Measurements from ENCODE around the gene GZMM. TPM values are rescaled to one million over a fixed set of nuclear protein-coding genes. Genes with fewer than 3 reads are reported as not detected.

The GZMM gene
- total and polyA plus RNA-seq, 8 donors = 0.28 to 0.38 (median 0.34) TPM; not detected in 2

DNA sequence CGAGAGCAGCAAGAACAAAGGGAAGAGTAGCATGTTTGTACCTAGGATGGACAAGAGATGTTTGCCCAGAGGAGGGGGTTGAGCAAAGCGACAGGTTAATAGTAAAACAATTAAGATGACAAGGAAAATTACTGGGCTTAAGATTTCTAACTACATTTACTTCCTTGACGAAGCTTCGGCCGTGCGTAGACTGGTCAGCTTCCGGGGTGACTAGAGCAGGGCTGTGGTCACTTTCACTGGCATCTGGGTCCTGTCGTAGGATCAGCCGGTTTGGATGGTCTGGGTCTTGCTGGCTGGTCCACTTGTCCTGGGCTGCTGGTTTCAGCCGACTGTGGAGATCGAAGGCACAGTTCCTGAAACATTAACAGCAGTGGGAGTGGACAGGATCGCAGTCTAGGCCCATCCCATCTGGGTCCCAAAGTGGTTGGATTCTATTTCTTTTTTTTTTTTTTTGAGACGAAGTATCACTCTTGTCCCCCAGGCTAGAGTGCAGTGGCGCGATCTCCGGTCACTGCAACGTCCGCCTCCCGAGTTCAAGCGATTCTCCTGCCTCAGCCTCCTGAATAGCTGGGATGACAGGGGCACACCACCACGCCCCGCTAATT is 23.5 kb downstream of the GZMM start:
- 89 to 94% methylated on average over 20 to 21 of the region's 22 CpGs for WGBS, 2 donors
- no peak overlapping the region for H3K4me3 ChIP-seq
- TF ChIP-seq, protein P1, sequence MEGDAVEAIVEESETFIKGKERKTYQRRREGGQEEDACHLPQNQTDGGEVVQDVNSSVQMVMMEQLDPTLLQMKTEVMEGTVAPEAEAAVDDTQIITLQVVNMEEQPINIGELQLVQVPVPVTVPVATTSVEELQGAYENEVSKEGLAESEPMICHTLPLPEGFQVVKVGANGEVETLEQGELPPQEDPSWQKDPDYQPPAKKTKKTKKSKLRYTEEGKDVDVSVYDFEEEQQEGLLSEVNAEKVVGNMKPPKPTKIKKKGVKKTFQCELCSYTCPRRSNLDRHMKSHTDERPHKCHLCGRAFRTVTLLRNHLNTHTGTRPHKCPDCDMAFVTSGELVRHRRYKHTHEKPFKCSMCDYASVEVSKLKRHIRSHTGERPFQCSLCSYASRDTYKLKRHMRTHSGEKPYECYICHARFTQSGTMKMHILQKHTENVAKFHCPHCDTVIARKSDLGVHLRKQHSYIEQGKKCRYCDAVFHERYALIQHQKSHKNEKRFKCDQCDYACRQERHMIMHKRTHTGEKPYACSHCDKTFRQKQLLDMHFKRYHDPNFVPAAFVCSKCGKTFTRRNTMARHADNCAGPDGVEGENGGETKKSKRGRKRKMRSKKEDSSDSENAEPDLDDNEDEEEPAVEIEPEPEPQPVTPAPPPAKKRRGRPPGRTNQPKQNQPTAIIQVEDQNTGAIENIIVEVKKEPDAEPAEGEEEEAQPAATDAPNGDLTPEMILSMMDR (IDR thresholded peaks at IDR 0.05) = no peak
- H3K4me1 ChIP-seq = no peaks in the 10 kb centered on the region
- ATAC-seq (no peak), FAIRE-seq (no peak), DNase-seq (no peak)
- H3K27me3 ChIP-seq = no peaks in the 10 kb centered on the region
- H3K36me3 ChIP-seq = no peaks in the 10 kb centered on the region
- intact Hi-C loops (cut with DNase I) = no loop called here
- H3K27ac ChIP-seq = peak overlapping the region in 1 of 4 donors; percentile 0
- H3K9me3 ChIP-seq = no peaks in the 10 kb centered on the region

DNA sequence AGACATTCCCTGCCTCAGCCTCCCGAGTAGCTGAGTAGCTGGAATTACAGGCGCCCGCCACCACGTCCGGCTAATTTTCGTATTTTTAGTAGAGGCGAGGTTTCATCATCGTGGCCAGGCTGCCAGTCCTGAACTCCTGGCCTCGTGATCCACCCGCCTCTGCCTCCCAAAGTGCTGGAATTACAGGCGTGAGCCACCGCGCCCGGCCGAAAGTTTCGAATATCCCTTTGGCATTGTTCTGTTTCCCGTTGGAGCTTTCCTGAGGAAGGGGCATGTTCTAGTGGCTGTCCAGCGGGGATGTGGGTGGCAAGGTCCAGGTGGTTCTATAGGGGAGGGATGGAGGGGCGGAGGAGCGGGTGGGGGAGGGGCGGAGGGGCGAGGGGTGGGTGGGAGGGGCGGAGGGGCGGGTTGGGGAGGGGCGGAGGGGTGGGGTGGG is 26.4 kb downstream of the GZMM start:
- H3K4me1 ChIP-seq = peaks cover 6 to 10% (median 9%) of the 10 kb centered on the region in 3 donors
- no peaks in the 10 kb centered on the region for H3K9me3 ChIP-seq
- ATAC-seq (no peak), DNase-seq (peak in 1 of 6 donors; percentile 32), FAIRE-seq (no peak)
- no peaks in the 10 kb centered on the region for H3K36me3 ChIP-seq
- TF ChIP-seq, protein P1 (IDR thresholded peaks at IDR 0.05) = no peak
- no peaks in the 10 kb centered on the region for H3K27me3 ChIP-seq
- intact Hi-C loops (cut with DNase I) = no loop called here
- WGBS, 2 donors = 76 to 84% methylated on average over 18 of the region's 25 CpGs
- H3K27ac ChIP-seq = no peak overlapping the region
- H3K4me3 ChIP-seq = no peak overlapping the region

DNA sequence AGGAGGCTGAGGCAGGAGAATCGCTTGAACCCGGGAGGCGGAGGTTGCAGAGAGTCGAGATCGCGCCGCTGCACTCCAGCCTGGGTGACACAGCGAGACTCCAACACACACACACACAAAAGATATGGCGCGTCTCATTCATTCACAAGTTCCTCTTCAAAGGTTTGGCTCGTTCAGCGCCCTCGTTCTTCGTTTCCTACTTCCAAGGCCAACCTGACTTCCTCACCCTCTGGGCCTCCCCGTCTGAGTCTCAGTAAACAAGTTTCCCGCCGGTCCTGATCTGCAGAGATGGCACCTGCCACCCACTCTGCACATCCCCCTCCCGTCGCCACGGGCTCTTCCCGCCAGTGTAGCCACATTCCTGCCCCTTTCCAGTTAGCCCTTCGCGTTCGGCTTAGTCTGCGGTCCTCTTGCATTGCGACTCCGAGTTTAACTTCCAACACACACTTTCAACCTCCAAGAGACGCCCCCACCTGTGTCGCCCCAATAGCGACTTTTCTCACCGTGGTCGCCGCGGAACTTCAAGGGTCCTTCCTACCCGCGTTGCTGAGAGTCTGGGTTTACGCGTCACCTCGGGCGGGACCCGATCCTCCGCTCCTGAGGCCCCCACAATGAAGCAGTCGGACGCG is 27.2 kb downstream of the GZMM start:
- peak overlapping the region; percentile 69 to 88 (median 82) for H3K27ac ChIP-seq
- DNase-seq (peak in 3 of 6 donors; percentile 27 to 59 (median 49)), FAIRE-seq (no peak), ATAC-seq (peak in 3 of 4 donors; percentile 4 to 8 (median 5))
- H3K36me3 ChIP-seq = no peaks in the 10 kb centered on the region
- no peaks in the 10 kb centered on the region for H3K9me3 ChIP-seq
- peak overlapping the region; percentile 11 to 90 (median 44) for H3K4me3 ChIP-seq
- intact Hi-C loops (cut with DNase I) = no loop called here
- no peaks in the 10 kb centered on the region for H3K27me3 ChIP-seq
- TF ChIP-seq, protein P1 (IDR thresholded peaks at IDR 0.05) = no peak
- peaks cover 13 to 16% (median 15%) of the 10 kb centered on the region in 3 donors for H3K4me1 ChIP-seq
- 2 to 4% methylated on average over 45 of the region's 45 CpGs for WGBS, 2 donors

DNA sequence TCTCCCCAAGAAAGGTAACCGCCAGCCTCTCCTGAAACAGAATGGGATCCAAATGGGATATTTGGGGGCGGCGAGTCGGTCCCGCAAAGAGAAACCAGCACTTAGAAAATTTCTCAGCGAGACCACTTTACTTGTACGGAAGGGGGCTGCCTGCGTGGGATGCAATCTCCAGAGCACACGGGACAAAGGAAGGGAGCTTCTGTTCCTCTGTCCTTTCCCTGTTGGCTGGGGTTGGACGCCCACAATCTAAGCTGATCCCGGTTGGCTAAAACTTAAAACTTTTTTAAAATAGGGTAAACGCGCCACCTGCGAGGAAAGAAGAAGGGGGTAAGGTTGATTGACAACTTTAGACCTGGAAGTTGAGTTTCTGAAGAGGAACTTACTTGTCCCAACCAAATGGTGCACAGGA is 27.7 kb downstream of the GZMM start:
- 2 to 4% methylated on average over 14 of the region's 14 CpGs for WGBS, 2 donors
- no peak for DNase-seq

More for the DNA sequence above, 27.7 kb downstream of the GZMM start:
- no peaks in the 10 kb centered on the region for H3K36me3 ChIP-seq
- TF ChIP-seq, protein P1 (IDR thresholded peaks at IDR 0.05) = no peak
- FAIRE-seq (no peak), ATAC-seq (peak in 3 of 4 donors; percentile 7 to 22 (median 15))
- intact Hi-C loops (cut with DNase I) = no loop called here
- no peaks in the 10 kb centered on the region for H3K9me3 ChIP-seq
- peak overlapping the region; percentile 69 to 88 (median 82) for H3K27ac ChIP-seq
- no peaks in the 10 kb centered on the region for H3K27me3 ChIP-seq
- H3K4me1 ChIP-seq = peaks cover 14 to 19% (median 17%) of the 10 kb centered on the region in 3 donors
- peak overlapping the region; percentile 11 to 90 (median 44) for H3K4me3 ChIP-seq
